Cardiac ventricle fibroblast (primary cell): ENCODE data around the gene KICS2. TPM values are rescaled to one million over a fixed set of nuclear protein-coding genes. Genes with fewer than 3 reads are reported as not detected.

Experiments used
- total RNA-seq: library from RNA; depleted of rRNA; stranded (reverse); fragments of >200 nt; gene quantifications from 2 replicates; pipeline ENCODE4 v1.2.3, GENCODE V29; 2015

KICS2 gene
- 6.3 and 7.1 TPM in 2 replicates for total RNA-seq

GRCh38 chr12:64222009-64222765 is at the start of gene KICS2:
Gene KICS2 (minus strand): TSS chr12:64222296. CDS start chr12:64222237, 59 bp downstream.

Other genes starting within 250 kb of the KICS2 start
- gene C12orf56, start 168.5 kb upstream of the KICS2 start, total RNA-seq: not detected in 2 replicates
- 43.4 and 54.4 TPM in 2 replicates for gene XPOT, start 182.1 kb upstream of the KICS2 start, total RNA-seq
- gene TBK1, start 229.8 kb upstream of the KICS2 start, total RNA-seq: 16.8 and 29.4 TPM in 2 replicates